OCI-LY7 (cell line): Measurements from ENCODE around the gene DPEP3.

Experiments
- CTCF ChIP-seq: fragments of 200-600 bp; sonication (generic); conservative IDR thresholded peaks from 2 replicates; pipeline ENCODE4 v1.5.1; 2014; ENCODE audit warnings: mild to moderate bottlenecking, antibody characterized with exemption, low read length, moderate library complexity, mixed read lengths
- EZH2phosphoT487 ChIP-seq: fragments of 200-600 bp; sonication (generic); IDR thresholded peaks from 2 replicates; pipeline ENCODE4 v1.6.1; 2018; ENCODE audit warnings: low read depth, borderline replicate concordance, mild to moderate bottlenecking, mixed run types, antibody characterized with exemption, low read length, moderate library complexity, mixed read lengths

GRCh38 chr16:67999985-68000384 is 19.7 kb upstream of the DPEP3 start:
- no peak for TF ChIP-seq EZH2phosphoT487
- TF ChIP-seq CTCF = no peak
